HG03097 (cell line): Measurements from ENCODE around the gene AKAP8L.

ENCODE experiments used
- ATAC-seq: cut with Tn5 transposase; IDR thresholded peaks from one replicate; pipeline ENCODE4 v1.9.1; 2021; ENCODE audit not compliant: unreplicated experiment, low FRiP score

The AKAP8L gene

GRCh38 chr19:15433519-15434069 is 14.8 kb upstream of the AKAP8L start:
- no peak for ATAC-seq

GRCh38 chr19:15432629-15433518 is 14.1 kb upstream of the AKAP8L start:
- peak; percentile 73 for ATAC-seq

- ATAC-seq: no peak
These were observed 13.3 kb upstream of the AKAP8L start for GRCh38 chr19:15432018-15432494.

- ATAC-seq: no peak
These were observed 12.7 kb upstream of the AKAP8L start for GRCh38 chr19:15431396-15432017.

- no peak for ATAC-seq
These were observed 11.8 kb upstream of the AKAP8L start for GRCh38 chr19:15430526-15431120.

GRCh38 chr19:15429825-15430467 is 11.2 kb upstream of the AKAP8L start:
- no peak for ATAC-seq

GRCh38 chr19:15428956-15429824 is 10.4 kb upstream of the AKAP8L start:
- no peak for ATAC-seq

- ATAC-seq: no peak
These were observed 9.2 kb upstream of the AKAP8L start for GRCh38 chr19:15427991-15428471.

- ATAC-seq: no peak
These were observed 8.5 kb upstream of the AKAP8L start for GRCh38 chr19:15427350-15427700.

- no peak for ATAC-seq
These were observed 7.9 kb upstream of the AKAP8L start for GRCh38 chr19:15426485-15427349.

GRCh38 chr19:15425321-15425950 is 6.6 kb upstream of the AKAP8L start:
- no peak for ATAC-seq

- no peak for ATAC-seq
These were observed 6.0 kb upstream of the AKAP8L start for GRCh38 chr19:15424692-15425272.

GRCh38 chr19:15424121-15424520 is 5.3 kb upstream of the AKAP8L start:
- ATAC-seq: no peak

GRCh38 chr19:15423130-15423529 is 4.3 kb upstream of the AKAP8L start:
- no peak for ATAC-seq

GRCh38 chr19:15422296-15423075 is 3.7 kb upstream of the AKAP8L start:
- no peak for ATAC-seq

GRCh38 chr19:15421721-15422260 is 3.0 kb upstream of the AKAP8L start:
- no peak for ATAC-seq

GRCh38 chr19:15421136-15421695 is 2.4 kb upstream of the AKAP8L start:
- ATAC-seq: no peak
